ENCODE results near the gene FBXO45.

GRCh38 chr3:196600359-196600758, 31.9 kb downstream of the FBXO45 start:
- TF ChIP-seq CTCF (IDR thresholded peaks at IDR 0.05) (no peak), POLR2A (IDR thresholded peaks at IDR 0.05) (no peak)

All from heart left ventricle (tissue), 13 donors.